Measurements from ENCODE around the gene ZBTB38.

Gene ZBTB38

DNA sequence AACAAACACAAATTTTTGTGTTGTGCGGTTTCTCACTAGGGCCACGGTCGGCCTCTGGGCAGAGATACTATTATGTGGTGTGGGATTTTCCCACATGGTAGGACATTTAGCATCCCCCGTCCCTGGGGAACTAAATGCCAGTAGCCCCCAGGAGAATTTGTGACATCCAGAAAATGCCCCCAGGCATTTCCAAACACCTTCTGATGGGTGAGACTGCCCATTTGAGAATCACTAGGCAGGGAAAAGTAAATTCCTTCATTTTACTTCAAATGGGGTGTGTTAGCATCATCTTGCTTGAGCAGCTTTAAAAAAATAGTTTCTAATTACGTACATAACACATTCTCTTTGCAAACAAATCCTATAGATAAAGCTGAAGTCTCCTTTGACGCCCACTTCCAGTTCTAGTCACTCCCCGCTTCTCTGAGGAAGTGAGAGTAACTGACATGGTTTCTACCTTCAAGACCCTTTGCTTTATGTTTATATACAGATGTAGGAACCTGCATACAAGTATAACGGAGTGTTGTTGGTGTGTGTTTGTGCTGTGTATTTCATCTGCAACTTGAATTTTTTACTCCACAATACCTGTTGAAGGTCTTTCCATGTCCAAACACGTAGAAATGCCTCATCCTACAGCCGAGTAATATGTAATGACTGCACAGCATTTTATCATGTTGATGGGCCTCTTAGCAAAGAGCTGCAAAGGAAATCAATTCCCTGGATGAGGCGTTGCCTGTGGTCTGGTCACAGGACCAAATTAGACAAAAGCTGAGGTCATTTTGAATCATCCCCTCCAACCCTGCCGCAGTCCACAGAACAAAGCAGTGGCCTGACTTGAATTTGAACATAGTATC lies 31.4 kb upstream of the ZBTB38 start:
- no peak overlapping the region for H3K4me3 ChIP-seq (ENCODE audit: low read depth, low read length)
- peak; percentile 67 for DNase-seq (ENCODE audit: low read depth)

DNA sequence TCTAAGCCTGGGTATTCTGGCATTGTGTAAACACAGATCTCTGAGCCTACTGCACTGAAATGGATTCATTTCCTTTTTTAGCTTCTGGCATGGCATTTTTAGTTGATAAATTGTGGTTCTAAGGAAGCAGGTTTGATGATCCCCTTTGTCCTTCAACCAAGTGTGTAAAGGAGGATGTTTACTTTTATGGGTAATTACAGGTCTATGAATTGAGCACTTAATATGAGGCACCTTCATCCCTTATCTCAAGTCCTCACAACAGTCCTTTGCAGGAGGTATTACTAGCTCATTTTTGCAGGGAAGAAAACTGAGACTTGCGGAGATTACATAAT lies 30.8 kb upstream of the ZBTB38 start:
- DNase-seq (ENCODE audit: low read depth): no peak

DNA sequence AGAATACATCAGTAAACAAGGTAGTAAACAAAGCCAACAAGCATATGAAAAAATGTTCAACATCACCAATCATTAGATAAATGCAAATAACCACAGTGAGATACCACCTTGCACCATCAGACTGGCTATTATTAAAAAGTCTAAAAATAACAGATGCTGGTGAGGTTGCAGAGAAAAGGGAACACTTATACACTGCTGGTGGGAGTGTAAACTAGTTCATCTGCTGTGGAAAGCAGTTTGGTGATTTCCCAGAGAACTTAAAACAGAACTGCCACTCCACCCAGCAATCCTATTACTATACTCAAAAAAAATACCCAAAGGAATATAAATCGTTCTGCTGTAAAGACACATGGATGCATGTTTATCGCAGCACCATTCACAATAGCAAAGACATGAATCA lies 30.3 kb upstream of the ZBTB38 start:
- no peak overlapping the region for H3K4me3 ChIP-seq (ENCODE audit: low read depth, low read length)
- no peak for DNase-seq (ENCODE audit: low read depth)

More for the DNA sequence above, 30.8 kb upstream of the ZBTB38 start:
- H3K4me3 ChIP-seq (ENCODE audit: low read depth, low read length): no peak overlapping the region

DNA sequence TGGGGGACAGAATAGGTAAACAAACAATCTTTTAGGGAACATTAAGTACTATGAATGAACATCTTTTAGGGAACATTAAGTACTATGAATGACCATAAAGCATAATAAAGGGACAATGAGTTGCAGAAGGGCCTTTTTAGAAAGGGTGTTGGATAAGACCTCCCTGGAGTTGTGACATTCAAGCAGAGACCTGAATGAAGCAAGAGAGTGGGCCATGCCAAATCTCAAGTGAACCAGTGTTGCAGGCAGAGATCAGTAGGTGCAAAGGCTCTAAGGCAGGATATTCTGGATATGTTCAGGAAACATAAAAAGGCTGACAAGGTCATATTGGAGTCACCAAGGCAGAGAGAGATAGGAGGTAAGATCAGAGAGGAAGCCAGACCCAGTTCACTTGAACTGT lies 29.4 kb upstream of the ZBTB38 start:
- H3K4me3 ChIP-seq (ENCODE audit: low read depth, low read length): no peak overlapping the region
- DNase-seq (ENCODE audit: low read depth): no peak

DNA sequence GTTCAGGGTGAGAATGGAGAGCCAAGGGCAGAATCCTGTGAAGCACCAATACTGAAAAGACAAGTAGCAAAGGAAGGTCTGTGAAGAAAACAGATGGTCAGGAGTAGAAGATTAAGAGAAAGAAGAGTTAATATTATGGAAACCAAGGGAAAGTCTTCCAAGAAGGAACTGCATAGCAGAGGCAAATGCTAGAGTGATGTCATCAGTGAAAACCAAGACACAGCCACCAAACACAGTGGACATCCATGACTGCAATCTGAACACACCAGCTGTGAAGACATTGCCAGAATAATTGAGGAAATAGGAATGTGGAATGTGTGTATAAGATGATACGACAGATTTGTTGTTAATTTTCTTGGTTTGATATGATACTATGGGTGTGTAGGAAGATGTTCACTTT lies 26.8 kb upstream of the ZBTB38 start:
- no peak overlapping the region for H3K4me3 ChIP-seq (ENCODE audit: low read depth, low read length)
- no peak for DNase-seq (ENCODE audit: low read depth)

DNA sequence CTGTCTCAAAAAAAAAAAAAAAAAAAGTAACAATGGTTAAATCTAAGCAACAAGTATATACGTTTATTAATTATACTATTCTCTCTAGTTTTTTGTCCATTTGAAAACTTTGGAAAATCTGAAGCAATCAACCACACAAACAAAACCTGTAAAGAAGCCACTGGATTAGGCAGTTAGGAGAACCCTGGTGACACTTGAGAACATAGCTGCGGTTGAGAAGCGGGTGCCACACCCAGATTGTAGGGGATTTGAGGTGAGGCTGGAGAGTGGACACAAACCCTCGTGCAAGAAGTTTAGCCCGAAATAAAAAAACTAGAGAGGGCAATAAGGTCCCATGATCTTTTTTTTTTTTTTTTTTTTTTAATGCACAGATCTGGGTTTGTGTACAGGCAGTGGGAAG lies 25.9 kb upstream of the ZBTB38 start:
- no peak for DNase-seq (ENCODE audit: low read depth)

DNA sequence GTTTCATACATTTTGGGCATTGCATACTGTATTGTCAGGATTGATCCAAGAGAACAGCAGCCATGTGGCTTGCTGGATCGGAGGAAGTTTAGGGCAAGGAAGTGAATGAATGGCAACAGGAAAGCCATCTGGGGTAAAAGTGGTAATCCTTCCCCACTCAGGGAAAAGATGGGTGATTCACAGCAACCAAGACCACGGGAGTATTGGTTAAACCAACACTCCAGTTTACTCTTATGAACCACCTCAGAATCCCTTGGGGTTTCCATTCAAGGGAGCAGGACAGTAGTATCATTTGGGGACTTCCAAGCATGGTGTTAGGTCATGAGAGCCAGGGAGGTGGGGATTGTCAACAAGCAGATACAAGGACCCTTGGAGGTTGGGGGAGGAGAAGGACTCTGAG lies 25.2 kb upstream of the ZBTB38 start:
- no peak overlapping the region for H3K4me3 ChIP-seq (ENCODE audit: low read depth, low read length)
- DNase-seq (ENCODE audit: low read depth): no peak

More for the DNA sequence above, 25.9 kb upstream of the ZBTB38 start:
- no peak overlapping the region for H3K4me3 ChIP-seq (ENCODE audit: low read depth, low read length)

DNA sequence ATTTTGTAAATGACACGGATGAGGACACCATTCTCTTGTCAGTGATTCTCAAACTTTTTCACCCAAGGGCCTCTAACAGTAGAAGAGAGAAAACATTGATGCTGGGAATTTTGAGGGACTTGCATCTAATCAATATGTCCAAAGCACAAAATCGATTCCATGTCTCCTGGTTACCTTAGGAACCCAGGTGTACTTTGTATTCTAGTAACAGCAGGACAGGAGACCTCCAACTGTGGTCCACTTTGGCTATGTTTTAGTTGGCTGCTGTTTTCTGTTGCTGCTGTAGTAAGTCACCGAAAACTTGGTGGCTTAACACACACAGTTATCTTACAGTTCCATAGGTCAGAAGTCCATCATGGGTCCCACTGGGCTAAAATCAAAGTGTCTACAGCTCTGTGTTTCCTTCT lies 24.4 kb upstream of the ZBTB38 start:
- DNase-seq (ENCODE audit: low read depth): no peak
- no peak overlapping the region for H3K4me3 ChIP-seq (ENCODE audit: low read depth, low read length)

DNA sequence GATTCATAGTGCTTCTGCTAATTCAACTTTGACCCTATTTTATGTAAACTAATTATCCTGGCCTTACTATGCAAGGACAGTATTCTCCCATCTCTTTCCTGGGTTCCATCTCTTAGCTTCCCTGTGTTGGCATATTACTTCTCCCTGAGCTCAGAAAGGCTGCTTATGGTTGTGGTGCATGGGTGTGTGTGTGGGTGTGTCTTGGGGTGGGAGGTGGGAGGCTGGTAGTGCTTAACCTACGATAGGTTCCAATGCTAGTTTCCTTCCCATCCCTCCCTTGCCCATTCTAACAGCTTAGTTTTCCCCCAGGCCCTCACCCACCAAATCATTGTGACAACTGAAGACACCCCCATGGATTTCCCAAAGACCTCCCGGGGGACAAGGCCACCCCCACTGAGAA lies 22.8 kb upstream of the ZBTB38 start:
- H3K4me3 ChIP-seq (ENCODE audit: low read depth, low read length): no peak overlapping the region
- DNase-seq (ENCODE audit: low read depth): no peak

DNA sequence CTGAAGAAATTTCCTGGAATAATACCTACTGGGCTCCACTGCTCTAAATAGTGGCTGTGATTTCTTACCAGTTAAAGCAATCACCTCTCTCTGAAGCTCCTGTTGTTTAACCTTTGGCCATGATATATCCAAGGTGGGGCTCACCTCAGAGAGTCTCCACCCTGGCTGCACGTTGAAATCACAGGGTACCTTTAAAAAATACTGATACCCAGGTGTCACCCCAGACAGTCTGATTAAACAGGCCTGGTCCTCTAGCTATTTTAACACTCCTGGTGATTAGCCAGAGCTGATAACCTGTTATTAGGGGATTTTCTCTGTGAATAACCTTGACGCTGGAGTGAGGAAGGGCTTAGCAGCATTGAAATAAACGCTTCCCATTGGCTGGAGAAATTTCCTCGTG lies 22.3 kb upstream of the ZBTB38 start:
- no peak overlapping the region for H3K4me3 ChIP-seq (ENCODE audit: low read depth, low read length)
- DNase-seq (ENCODE audit: low read depth): no peak

DNA sequence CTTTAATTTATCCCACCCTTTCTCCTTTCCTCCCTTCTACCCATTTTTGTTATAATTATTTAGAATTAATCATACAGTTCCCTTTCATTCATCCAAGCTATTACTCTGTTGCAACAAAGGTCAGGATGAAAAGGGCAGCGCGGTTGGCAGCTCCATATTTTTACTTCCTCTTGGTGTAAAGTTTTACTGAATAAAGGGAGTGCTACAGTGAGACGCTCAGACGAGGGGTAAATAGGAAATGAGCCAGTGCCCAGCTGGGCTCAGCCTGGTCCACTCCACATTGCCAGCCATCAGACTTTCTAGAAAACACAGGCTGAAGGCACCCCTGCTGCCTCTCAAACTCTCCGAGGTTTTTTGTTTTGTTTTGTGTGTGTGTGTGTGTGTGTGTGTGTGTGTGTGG lies 21.9 kb upstream of the ZBTB38 start:
- DNase-seq (ENCODE audit: low read depth): no peak
- no peak overlapping the region for H3K4me3 ChIP-seq (ENCODE audit: low read depth, low read length)

DNA sequence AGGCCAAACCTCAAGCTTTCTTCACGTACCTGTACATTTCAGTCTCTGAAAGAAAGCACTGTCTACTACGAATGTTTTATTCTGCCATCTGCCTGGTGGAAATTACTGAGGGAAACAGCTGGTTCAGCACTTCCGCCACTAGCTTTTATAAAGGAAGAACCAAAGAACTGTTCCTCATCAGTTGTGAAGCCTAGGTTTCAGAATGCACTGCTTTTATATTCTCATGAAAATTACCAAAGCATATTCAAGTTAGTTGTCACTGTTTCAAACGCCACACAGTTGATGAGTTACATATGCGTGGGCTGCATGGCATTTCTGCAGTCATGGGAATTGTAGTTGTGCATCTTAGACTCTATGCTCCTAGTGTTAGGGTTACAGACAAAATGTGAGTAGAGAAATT lies 21.5 kb upstream of the ZBTB38 start:
- no peak overlapping the region for H3K4me3 ChIP-seq (ENCODE audit: low read depth, low read length)
- DNase-seq (ENCODE audit: low read depth): no peak

DNA sequence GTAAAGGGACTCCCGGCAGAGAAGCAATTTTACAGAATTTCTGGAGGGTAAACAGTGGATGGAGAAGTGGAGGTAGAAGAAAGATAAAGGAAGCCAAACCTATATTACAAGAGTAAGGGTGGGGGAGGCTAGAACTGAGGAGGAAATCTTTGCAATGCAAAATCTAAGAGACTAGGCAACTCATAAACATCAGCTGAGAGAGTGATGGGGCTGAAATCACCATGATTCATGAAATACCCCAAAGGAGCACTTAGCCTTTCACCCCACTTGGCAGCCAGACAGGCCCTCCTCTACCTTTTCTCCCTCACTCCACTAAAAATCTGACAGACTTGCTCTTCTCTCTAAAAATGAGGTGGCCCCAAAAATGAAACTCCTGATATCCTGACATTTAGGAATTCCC lies 19.5 kb upstream of the ZBTB38 start:
- no peak for DNase-seq (ENCODE audit: low read depth)
- H3K4me3 ChIP-seq (ENCODE audit: low read depth, low read length): no peak overlapping the region

DNA sequence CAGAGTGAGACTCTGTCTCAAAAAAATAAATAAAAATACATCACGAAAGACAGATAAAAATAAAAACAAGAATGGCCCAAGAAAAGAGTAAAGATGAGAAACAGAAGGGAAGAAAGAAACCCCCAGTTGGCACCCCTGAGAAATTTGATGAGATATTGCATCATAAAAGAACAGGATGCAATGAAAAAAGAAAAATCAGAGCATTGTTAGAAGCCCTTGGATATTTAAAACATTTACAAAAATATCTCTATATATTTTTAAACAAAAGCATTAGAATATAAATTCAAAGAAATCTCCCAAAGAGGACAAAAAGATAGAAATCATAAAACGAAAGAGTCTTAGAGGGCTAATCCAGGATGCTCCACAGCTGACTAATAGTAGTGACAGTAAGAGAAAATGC lies 18.6 kb upstream of the ZBTB38 start:
- DNase-seq (ENCODE audit: low read depth): no peak
- no peak overlapping the region for H3K4me3 ChIP-seq (ENCODE audit: low read depth, low read length)

DNA sequence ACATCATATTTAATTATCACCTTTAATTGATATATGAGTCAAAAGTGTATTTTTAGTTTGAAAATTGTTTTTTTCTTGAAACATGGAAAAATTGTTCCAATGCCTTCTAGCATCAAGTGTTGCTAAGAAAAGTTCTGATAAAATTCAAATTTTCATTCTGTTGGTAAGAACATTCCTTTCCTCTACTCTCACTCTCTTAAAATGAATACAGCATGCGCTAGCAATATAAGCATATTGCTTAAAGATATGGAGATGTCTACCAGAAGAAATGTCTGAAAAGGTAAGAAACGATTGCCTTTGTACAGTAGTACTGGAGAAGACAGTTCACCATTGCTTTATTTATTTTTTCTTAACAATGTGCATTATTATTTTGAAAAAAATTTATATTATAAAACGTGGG lies 17.6 kb upstream of the ZBTB38 start:
- H3K4me3 ChIP-seq (ENCODE audit: low read depth, low read length): no peak overlapping the region
- DNase-seq (ENCODE audit: low read depth): no peak

DNA sequence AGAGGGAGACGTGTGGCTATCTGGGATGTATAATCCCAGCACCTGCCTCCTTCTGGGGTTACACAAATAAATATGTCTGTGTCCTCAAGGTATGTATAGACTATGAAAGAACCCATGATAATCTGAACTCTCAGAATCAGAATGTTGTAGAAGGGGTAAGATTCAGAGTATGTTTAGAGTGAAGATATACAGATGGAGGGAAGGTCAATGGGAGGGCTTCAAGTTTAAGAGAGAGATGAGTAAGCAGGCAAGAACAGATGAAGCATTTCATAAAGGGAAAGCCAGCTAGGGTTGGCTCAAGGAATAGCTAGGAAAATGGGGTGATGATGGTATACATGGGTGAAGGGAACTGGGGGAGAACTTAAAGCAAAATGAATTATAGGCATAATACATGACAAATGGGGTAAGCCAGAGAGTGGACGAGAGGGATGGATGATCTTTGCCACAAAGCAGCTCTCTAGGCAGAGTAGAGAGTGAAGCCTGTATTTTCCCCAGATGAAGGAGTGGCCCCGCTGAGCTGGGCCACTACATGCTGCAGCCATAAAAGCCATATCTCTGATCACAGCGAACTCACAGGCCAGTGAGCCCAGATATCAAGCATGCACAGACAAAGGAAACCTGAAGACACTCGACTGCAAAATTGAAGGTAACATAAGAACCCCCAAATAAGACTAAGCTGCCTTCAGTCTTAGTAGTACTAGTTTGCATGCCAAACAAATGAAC lies 15.9 kb upstream of the ZBTB38 start:
- no peak for DNase-seq (ENCODE audit: low read depth)
- no peak overlapping the region for H3K4me3 ChIP-seq (ENCODE audit: low read depth, low read length)

DNA sequence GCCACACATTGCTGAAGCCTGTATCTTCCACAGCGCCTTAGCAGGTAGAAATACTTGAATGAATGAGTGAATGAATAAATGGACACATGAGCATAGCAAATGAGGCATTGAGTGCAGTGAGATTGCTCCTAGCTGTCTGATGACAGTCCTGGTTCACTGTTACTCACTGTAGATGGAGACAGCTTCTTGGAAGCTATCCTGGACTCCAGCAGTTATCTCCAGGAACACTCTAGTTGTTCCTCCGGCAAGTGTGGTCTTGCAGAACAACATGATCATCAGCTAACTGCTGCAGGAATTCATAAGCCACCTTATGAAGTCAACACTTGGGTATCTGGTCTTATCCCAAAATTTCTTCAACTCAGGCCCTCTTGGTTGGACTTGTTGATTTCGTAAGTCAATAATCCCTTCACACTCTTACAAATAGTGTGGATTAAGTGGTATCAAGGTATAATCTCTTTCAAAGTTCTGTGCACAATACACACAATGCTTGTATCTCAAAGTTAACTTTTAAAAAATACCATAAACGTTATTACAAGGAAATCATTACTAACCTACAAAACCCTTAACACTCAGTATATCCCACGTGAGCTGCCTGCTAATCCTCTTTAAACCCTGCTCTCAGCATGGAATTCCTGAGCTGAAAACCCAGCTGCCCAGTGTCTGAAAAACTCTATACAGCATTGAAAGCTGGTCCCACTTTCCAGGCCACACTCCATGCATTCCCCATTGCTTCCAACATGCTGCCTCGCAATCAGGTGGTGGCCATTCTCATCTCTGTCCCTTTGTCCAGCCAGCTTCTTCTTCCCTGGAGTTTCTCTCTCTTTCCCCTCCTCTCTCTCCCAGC lies 14.4 kb upstream of the ZBTB38 start:
- H3K4me3 ChIP-seq (ENCODE audit: low read depth, low read length): no peak overlapping the region
- DNase-seq (ENCODE audit: low read depth): no peak

DNA sequence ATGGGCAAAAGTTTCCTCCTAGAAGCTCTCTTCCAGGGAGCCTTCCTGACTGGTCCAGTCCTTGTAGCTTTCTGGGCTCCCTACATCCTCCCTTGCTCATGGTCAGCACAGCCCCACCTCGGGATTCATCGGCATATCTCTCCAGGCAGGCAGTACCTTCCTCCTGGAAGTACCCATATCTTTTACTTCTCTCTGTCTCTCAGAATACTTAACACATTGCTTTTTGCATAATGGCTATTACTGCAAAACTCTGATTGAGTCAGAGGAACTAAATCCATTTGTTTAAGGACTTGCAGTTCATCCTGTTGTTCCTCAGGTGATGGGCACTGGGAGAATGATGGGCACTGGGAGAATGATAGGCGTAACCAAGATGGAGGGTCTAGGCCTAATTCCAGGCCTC lies 13.8 kb upstream of the ZBTB38 start:
- no peak overlapping the region for H3K4me3 ChIP-seq (ENCODE audit: low read depth, low read length)
- DNase-seq (ENCODE audit: low read depth): no peak

DNA sequence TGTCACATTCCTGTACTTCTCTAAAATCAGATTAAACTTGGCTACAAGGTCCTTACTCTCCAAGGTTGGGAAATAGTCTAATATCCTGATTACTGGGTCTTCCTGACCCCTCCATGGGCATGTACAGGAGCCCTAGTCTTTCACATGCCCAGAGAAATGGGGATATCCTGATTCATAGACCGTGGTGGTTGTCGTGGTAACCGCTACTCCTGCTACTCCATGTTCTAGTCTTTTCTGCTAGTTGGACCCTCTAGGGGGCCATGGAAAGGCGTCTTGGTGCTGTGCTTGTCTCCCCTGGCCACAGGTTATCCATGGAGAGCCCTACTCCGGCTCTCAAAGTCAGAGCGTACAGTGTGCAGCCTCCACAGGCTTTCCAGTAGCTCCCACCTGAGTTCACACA lies 13.1 kb upstream of the ZBTB38 start:
- H3K4me3 ChIP-seq (ENCODE audit: low read depth, low read length): no peak overlapping the region
- no peak for DNase-seq (ENCODE audit: low read depth)

DNA sequence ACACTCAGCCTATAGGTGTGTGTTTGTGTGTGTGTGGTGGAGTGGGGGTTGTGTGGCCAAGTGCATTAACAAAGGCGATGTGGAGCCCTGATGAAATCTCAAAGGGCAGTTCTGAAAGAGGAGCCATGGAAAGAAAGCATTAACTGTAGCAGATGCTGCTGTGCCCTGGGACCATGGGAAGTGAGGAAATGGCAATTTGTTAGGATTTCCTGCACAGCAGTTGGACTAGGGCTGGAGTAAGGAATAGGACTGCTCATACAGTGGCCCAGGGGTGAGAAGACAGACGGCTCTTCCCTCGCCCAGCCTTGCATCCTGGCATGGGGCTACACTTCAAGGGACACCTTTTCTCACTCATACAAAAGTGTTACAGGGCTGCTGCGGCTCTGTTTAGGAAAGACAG lies 12.3 kb upstream of the ZBTB38 start:
- H3K4me3 ChIP-seq (ENCODE audit: low read depth, low read length): no peak overlapping the region
- DNase-seq (ENCODE audit: low read depth): no peak

All from skeletal muscle cell (primary cell).